Middle frontal gyrus (tissue), 1 donor: ENCODE measurements around the gene C1QL1.
A peak's percentile ranks its signal among the peaks of the same experiment; 100 is the strongest.

Experiments
- DNase-seq: peaks from one replicate; pipeline ENCODE4 v3.0.0-alpha.2; 2015; ENCODE audit warnings: low spot score; ENCODE audit errors: extremely low spot score

C1QL1 gene

GRCh38 chr17:44968225-44969143, at the start of gene C1QL1:
Gene C1QL1, minus strand, starts transcription at chr17:44968303. Its CDS starts 255 bp downstream, at chr17:44968048.
- peak; percentile 63 for DNase-seq

GRCh38 chr17:45016823-45017222, 48.7 kb upstream of the C1QL1 start:
- no peak for DNase-seq

- no peak for DNase-seq
Observed at GRCh38 chr17:45016237-45016636, 48.1 kb upstream of the C1QL1 start.

GRCh38 chr17:45013021-45013997, 45.2 kb upstream of the C1QL1 start:
- no peak for DNase-seq

GRCh38 chr17:45011767-45012166, 43.7 kb upstream of the C1QL1 start:
- no peak for DNase-seq

- DNase-seq: no peak
Observed at GRCh38 chr17:45009676-45010467, 41.8 kb upstream of the C1QL1 start.

- DNase-seq: no peak
Observed at GRCh38 chr17:45008216-45008615, 40.1 kb upstream of the C1QL1 start.

- no peak for DNase-seq
Observed at GRCh38 chr17:45006927-45007461, 38.9 kb upstream of the C1QL1 start.

- DNase-seq: no peak
Observed at GRCh38 chr17:45005700-45006099, 37.6 kb upstream of the C1QL1 start.

GRCh38 chr17:45004388-45004787, 36.3 kb upstream of the C1QL1 start:
- DNase-seq: no peak

GRCh38 chr17:45003877-45004276, 35.8 kb upstream of the C1QL1 start:
- no peak for DNase-seq

- no peak for DNase-seq
Observed at GRCh38 chr17:45001310-45001709, 33.2 kb upstream of the C1QL1 start.

GRCh38 chr17:44999433-44999832, 31.3 kb upstream of the C1QL1 start:
- no peak for DNase-seq

GRCh38 chr17:44998646-44999045, 30.5 kb upstream of the C1QL1 start:
- DNase-seq: no peak

GRCh38 chr17:44997733-44998520, 29.8 kb upstream of the C1QL1 start:
- no peak for DNase-seq

GRCh38 chr17:44996304-44996703, 28.2 kb upstream of the C1QL1 start:
- no peak for DNase-seq

- no peak for DNase-seq
Observed at GRCh38 chr17:44995436-44996001, 27.4 kb upstream of the C1QL1 start.

- DNase-seq: no peak
Observed at GRCh38 chr17:44992242-44992939, 24.3 kb upstream of the C1QL1 start.

GRCh38 chr17:44990994-44991393, 22.9 kb upstream of the C1QL1 start:
- no peak for DNase-seq
